ENCODE measurements around the gene CACNA1B.

DNA sequence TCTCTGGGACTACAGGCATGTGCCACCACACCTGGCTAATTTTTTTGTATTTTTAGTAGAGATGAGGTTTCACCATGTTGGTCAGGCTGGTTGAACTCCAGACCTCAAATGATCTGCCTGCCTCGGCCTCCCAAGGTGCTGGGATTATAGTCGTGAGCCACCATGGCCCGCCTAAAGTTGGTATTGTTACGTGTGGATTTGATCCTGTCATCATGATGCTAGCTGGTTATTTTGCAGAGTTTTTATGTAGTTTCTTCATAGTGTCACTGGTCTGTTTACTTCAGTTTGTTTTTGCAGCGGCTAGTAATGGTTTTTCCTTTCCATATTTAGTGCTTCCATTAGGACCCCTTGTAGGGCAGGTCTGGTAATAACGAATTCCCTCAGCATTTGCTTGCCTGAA is 85.9 kb downstream of the CACNA1B start:
- TF ChIP-seq TARDBP (IDR thresholded peaks at IDR 0.05) (no peak), ARNT (IDR thresholded peaks at IDR 0.05) (no peak), SUZ12 (IDR thresholded peaks at IDR 0.05) (no peak), L3MBTL2 (conservative IDR thresholded peaks at IDR 0.05) (no peak), FOXA1 (IDR thresholded peaks at IDR 0.05) (no peak), FOXM1 (IDR thresholded peaks at IDR 0.05; ENCODE audit: borderline replicate concordance) (no peak), BHLHE40 (IDR thresholded peaks at IDR 0.05; ENCODE audit: borderline replicate concordance) (no peak), SP1 (IDR thresholded peaks at IDR 0.05) (no peak), FOXK2 (IDR thresholded peaks at IDR 0.05) (no peak)

Measured in HEK293T (cell line).